Measurements from ENCODE around the gene CACNB4. TPM values are rescaled to one million over a fixed set of nuclear protein-coding genes. Genes with fewer than 3 reads are reported as not detected.
A peak's percentile ranks its signal among the peaks of the same experiment; 100 is the strongest.

Gene CACNB4
- total and polyA plus RNA-seq, 9 of the 15 experiments (the other 6 are each of a cell fraction or from before 2014, with no cell fraction given): 0.01 to 0.20 (median 0.04) TPM; not detected in 1

GRCh38 chr2:151907286-151908203 is 191.3 kb downstream of the CACNB4 start:
- CTCF ChIA-PET (ENCODE audit: low intra/inter-chr PET ratio): no interaction called here
- 4% methylated on average over 6 of the region's 6 CpGs for WGBS (ENCODE audit: insufficient coverage, low coverage, missing lambda C conversion rate)
- BruUV-seq (replicated peaks): no TSS peak
- Histone ChIP-seq H3K9me1 (ENCODE audit: control insufficient read depth, insufficient read depth, low read length) (no peaks in the 10 kb centered on the region), H3K9me3 (replicated peaks; ENCODE audit: control insufficient read depth, insufficient read depth, low read depth, low read length) (no peaks in the 10 kb centered on the region), H3K27me3 (ENCODE audit: control insufficient read depth in 2 of 2, insufficient read depth in 2 of 2, low read length in 2 of 2) (peaks cover 5 to 19% of the 10 kb centered on the region in 2 experiments; a peak in 3 of 5 replicates), H3K4me2 (ENCODE audit: insufficient read depth, low read length) (no peak overlapping the region), H3K79me2 (ENCODE audit: control insufficient read depth, insufficient read depth, low read length) (no peaks in the 10 kb centered on the region), H3K36me3 (ENCODE audit: control insufficient read depth, insufficient read depth, low read length) (no peaks in the 10 kb centered on the region), H4K20me1 (replicated peaks; ENCODE audit: control insufficient read depth, insufficient read depth, low read length) (no peaks in the 10 kb centered on the region), H3K4me3 (no peak overlapping the region), H3K9ac (ENCODE audit: insufficient read depth in 1 of 2, low read depth in 2 of 2, low read length in 2 of 2) (no peak overlapping the region), H3K27ac (ENCODE audit: extremely low read depth, low read depth, low read length) (no peak overlapping the region), H2AFZ (ENCODE audit: low read depth, low read length) (no peak overlapping the region), H3K4me1 (replicated peaks in 1 of 2; ENCODE audit: control insufficient read depth in 2 of 2, insufficient read depth in 2 of 2, low read length in 2 of 2) (no peaks in the 10 kb centered on the region; a peak in 1 of 5 replicates)
- in situ Hi-C loops (cut with MboI) (no loop called here), intact Hi-C loops (cut with micrococcal nuclease) (no loop called here)
- FAIRE-seq: no peak
- DNase-seq (ENCODE audit: extremely low read depth in 1 of 4, low spot score in 3 of 4): no peak
- POLR2A ChIA-PET: interaction anchor here (0.5 to 2.8 kb wide), 2 partner anchors 10 to 805 kb away, joined by 3 to 8 read pairs; no protein-coding TSS in a partner anchor
- ATAC-seq: peak; percentile 74
- no peak for TF ChIP-seq EGR1 (conservative IDR thresholded peaks at IDR 0.05)
- TF ChIP-seq SIRT6 (IDR thresholded peaks at IDR 0.05; ENCODE audit: low read depth, low read length): no peak
- no peak for TF ChIP-seq NCOA6 (IDR thresholded peaks at IDR 0.05)
- peak; percentile 74 for TF ChIP-seq MEIS2 (IDR thresholded peaks at IDR 0.05; ENCODE audit: partially characterized antibody)
- no peak for TF ChIP-seq MTA3 (IDR thresholded peaks at IDR 0.05; ENCODE audit: borderline replicate concordance)
- TF ChIP-seq DMBX1 (CRISPR knock-in tag; IDR thresholded peaks at IDR 0.05; ENCODE audit: borderline replicate concordance): no peak
- TF ChIP-seq ATF1 (CRISPR knock-in tag; IDR thresholded peaks at IDR 0.05): no peak
- no peak for TF ChIP-seq ATF1 (tag; IDR thresholded peaks at IDR 0.05)
- TF ChIP-seq CTBP1 (IDR thresholded peaks at IDR 0.05; ENCODE audit: borderline replicate concordance): peak; percentile 9; the same call in 1 of the 2 replicates
- no peak for TF ChIP-seq PHF21A (IDR thresholded peaks at IDR 0.05; ENCODE audit: borderline replicate concordance, low read depth)
- TF ChIP-seq GATA2 (CRISPR knock-in tag; IDR thresholded peaks at IDR 0.05): no peak
- no peak for TF ChIP-seq ZNF592 (IDR thresholded peaks at IDR 0.05)
- TF ChIP-seq HNRNPK (IDR thresholded peaks at IDR 0.05; ENCODE audit: low read depth, low read length, poor library complexity, severe bottlenecking): no peak
- no peak for TF ChIP-seq NR4A1 (CRISPR knock-in tag; IDR thresholded peaks at IDR 0.05)
- TF ChIP-seq NR4A1 (tag; IDR thresholded peaks at IDR 0.05): no peak
- TF ChIP-seq ZC3H4 (CRISPR knock-in tag; IDR thresholded peaks at IDR 0.05; ENCODE audit: borderline replicate concordance): no peak
- TF ChIP-seq CBFA2T2 (conservative IDR thresholded peaks at IDR 0.05): no peak
- TF ChIP-seq FOXK2 (conservative IDR thresholded peaks at IDR 0.05 in 1 of 2, IDR thresholded peaks at IDR 0.05 in 1 of 2; ENCODE audit: low read depth in 2 of 2): no peak

Data from K562 (cell line).